Fibroblast of lung (primary cell): ENCODE results near the gene GRM8. TPM values are rescaled to one million over a fixed set of nuclear protein-coding genes. Genes with fewer than 3 reads are reported as not detected.

ENCODE experiments used
- DNase-seq, 2 donors: peaks; one replicate each; pipeline versions ENCODE4 v3.0.0 to v3.0.0-alpha.2; 2010; ENCODE audit warnings: low read depth in 2 of 2
- H2AFZ ChIP-seq: 2 replicates; pipeline ENCODE4 v1.5.1; 2012; ENCODE audit warnings: low read length, control low read depth, inconsistent platforms
- H3K27ac ChIP-seq: 2 replicates; pipeline ENCODE4 v1.5.1; 2011; ENCODE audit warnings: low read length, control low read depth; ENCODE audit not compliant: insufficient read depth
- H3K27me3 ChIP-seq: 2 replicates; pipeline ENCODE4 v1.5.1; 2011; ENCODE audit warnings: mild to moderate bottlenecking, low read length; ENCODE audit not compliant: control insufficient read depth, insufficient read depth
- H3K36me3 ChIP-seq: 2 replicates; pipeline ENCODE4 v1.5.1; 2011; ENCODE audit warnings: low read length; ENCODE audit not compliant: control insufficient read depth, insufficient read depth
- H3K4me1 ChIP-seq: 2 replicates; pipeline ENCODE4 v1.5.1; 2011; ENCODE audit warnings: low read length; ENCODE audit not compliant: control insufficient read depth, insufficient read depth; ENCODE audit errors: extremely low read depth
- H3K4me2 ChIP-seq: 2 replicates; pipeline ENCODE4 v1.5.1; 2011; ENCODE audit warnings: low read length, control low read depth; ENCODE audit not compliant: insufficient read depth; ENCODE audit errors: extremely low read depth
- H3K4me3 ChIP-seq, 4 experiments: fragments of 200-600 bp in 1 of 4; sonication (generic) in 1 of 4; replicated peaks in 1 of 4; 2 replicates each; pipeline ENCODE4 v1.5.1; 2011 to 2016; ENCODE audit warnings: low read length in 4 of 4, low read depth in 3 of 4, mild to moderate bottlenecking in 3 of 4, control low read depth in 2 of 4, inconsistent platforms in 1 of 4, mixed read lengths in 1 of 4; ENCODE audit not compliant: insufficient read depth in 1 of 4; ENCODE audit errors: control extremely low read depth in 1 of 4
- H3K79me2 ChIP-seq: 2 replicates; pipeline ENCODE4 v1.5.1; 2012; ENCODE audit warnings: mild to moderate bottlenecking, low read length, inconsistent platforms; ENCODE audit not compliant: control insufficient read depth, insufficient read depth
- H3K9ac ChIP-seq: 2 replicates; pipeline ENCODE4 v1.5.1; 2011; ENCODE audit warnings: mild to moderate bottlenecking, low read length, control low read depth; ENCODE audit not compliant: insufficient read depth
- H3K9me3 ChIP-seq: 2 replicates; pipeline ENCODE4 v1.5.1; 2012; ENCODE audit warnings: low read depth, low read length; ENCODE audit not compliant: control insufficient read depth, insufficient read depth
- H4K20me1 ChIP-seq: 2 replicates; pipeline ENCODE4 v1.5.1; 2011; ENCODE audit warnings: low read length; ENCODE audit not compliant: control insufficient read depth, insufficient read depth; ENCODE audit errors: extremely low read depth
- EZH2 ChIP-seq: IDR thresholded peaks from 2 replicates; pipeline ENCODE4 v1.5.1; 2012; ENCODE audit warnings: low read length, control low read depth, mild to moderate bottlenecking; ENCODE audit errors: missing control alignments
- polyA plus RNA-seq, 2 donors: library from polyadenylated mRNA; depleted of rRNA in 1 of 2; stranded (reverse) in 1 of 2; unstranded in 1 of 2; fragments of >200 nt; gene quantifications; 2 replicates each; pipeline ENCODE4 v1.2.1, GENCODE V29; 2011 to 2012; ENCODE audit warnings: missing spikeins in 1 of 2
- total RNA-seq: library from RNA; depleted of rRNA; stranded (reverse); fragments of >200 nt; gene quantifications from 2 replicates; pipeline ENCODE4 v1.2.1, GENCODE V29; 2014
- TF ChIP-seq, protein P1 (sequence below), 2 donors: IDR thresholded peaks in 1 of 2; conservative IDR thresholded peaks in 1 of 2; 1 replicate in 1 of 2; 2 replicates in 1 of 2; pipeline ENCODE4 v1.5.1; 2011 to 2012; ENCODE audit warnings: low read length in 2 of 2, control low read depth in 1 of 2, inconsistent platforms in 1 of 2, low read depth in 1 of 2, mild to moderate bottlenecking in 1 of 2

Gene GRM8
- total and polyA plus RNA-seq, 2 donors (not counting 1 experiment from before 2014, with no cell fraction given) = not detected

DNA sequence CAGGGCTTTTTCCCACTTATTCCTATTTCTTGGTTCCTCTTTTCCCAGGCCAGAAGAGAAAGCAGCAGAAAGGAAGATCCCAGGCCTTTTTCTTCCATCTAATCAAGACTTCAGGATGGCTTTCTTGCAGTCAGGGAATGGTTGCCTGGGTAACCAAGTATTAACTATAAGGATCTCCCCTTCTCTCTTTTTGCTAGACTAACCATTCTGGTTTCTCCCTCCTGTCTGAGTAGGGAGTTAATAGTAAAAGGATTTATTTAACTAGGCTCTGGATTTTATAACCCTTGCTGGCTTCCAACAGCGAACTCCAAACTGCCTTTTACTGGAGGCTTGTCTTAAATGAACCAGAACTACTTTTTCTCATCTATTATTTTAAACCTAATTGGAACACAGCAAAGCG lies 90.4 kb downstream of the GRM8 start:
- Histone ChIP-seq H3K27me3 (no peaks in the 10 kb centered on the region), H3K9me3 (no peaks in the 10 kb centered on the region), H3K27ac (no peak overlapping the region), H3K36me3 (no peaks in the 10 kb centered on the region), H3K9ac (no peak overlapping the region), H4K20me1 (no peaks in the 10 kb centered on the region), H3K79me2 (no peaks in the 10 kb centered on the region), H3K4me2 (no peak overlapping the region), H2AFZ (no peak overlapping the region), H3K4me3 (no peak overlapping the region), H3K4me1 (no peaks in the 10 kb centered on the region)
- no peak for DNase-seq
- TF ChIP-seq EZH2 = no peak
- TF ChIP-seq, protein P1, sequence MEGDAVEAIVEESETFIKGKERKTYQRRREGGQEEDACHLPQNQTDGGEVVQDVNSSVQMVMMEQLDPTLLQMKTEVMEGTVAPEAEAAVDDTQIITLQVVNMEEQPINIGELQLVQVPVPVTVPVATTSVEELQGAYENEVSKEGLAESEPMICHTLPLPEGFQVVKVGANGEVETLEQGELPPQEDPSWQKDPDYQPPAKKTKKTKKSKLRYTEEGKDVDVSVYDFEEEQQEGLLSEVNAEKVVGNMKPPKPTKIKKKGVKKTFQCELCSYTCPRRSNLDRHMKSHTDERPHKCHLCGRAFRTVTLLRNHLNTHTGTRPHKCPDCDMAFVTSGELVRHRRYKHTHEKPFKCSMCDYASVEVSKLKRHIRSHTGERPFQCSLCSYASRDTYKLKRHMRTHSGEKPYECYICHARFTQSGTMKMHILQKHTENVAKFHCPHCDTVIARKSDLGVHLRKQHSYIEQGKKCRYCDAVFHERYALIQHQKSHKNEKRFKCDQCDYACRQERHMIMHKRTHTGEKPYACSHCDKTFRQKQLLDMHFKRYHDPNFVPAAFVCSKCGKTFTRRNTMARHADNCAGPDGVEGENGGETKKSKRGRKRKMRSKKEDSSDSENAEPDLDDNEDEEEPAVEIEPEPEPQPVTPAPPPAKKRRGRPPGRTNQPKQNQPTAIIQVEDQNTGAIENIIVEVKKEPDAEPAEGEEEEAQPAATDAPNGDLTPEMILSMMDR (conservative IDR thresholded peaks at IDR 0.05 in 1 of 2, IDR thresholded peaks at IDR 0.05 in 1 of 2; ENCODE audit: low read depth in 1 of 2, low read length in 2 of 2) = no peak

DNA sequence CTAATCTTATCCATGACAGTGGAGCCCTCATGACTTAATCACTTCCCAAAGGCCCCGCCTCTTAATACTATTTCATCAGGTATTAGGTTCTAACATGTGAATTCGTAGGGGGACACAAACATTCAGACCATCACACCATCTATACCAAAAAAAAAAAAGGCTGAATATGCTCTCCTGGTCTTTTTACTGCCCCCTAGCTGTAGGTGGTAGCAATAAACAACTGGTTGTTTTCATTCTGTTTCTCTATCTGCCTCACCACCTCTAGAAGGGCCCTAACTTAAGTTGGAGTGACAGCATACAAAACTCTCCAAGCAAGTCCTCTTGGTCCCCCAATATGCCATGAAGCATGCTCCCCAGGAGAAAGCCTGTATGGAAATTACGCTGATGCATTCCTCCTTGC lies 94.1 kb downstream of the GRM8 start:
- TF ChIP-seq EZH2 = no peak
- TF ChIP-seq, protein P1 (conservative IDR thresholded peaks at IDR 0.05 in 1 of 2, IDR thresholded peaks at IDR 0.05 in 1 of 2; ENCODE audit: low read depth in 1 of 2, low read length in 2 of 2) = no peak
- H3K4me1 ChIP-seq = no peaks in the 10 kb centered on the region
- H3K79me2 ChIP-seq = no peaks in the 10 kb centered on the region
- no peak overlapping the region for H3K4me3 ChIP-seq
- H3K27ac ChIP-seq = no peak overlapping the region
- no peak overlapping the region for H3K9ac ChIP-seq
- H2AFZ ChIP-seq = no peak overlapping the region
- no peak overlapping the region for H3K4me2 ChIP-seq
- no peak for DNase-seq
- H3K9me3 ChIP-seq = no peaks in the 10 kb centered on the region
- H3K27me3 ChIP-seq = no peaks in the 10 kb centered on the region
- no peaks in the 10 kb centered on the region for H4K20me1 ChIP-seq
- no peaks in the 10 kb centered on the region for H3K36me3 ChIP-seq

DNA sequence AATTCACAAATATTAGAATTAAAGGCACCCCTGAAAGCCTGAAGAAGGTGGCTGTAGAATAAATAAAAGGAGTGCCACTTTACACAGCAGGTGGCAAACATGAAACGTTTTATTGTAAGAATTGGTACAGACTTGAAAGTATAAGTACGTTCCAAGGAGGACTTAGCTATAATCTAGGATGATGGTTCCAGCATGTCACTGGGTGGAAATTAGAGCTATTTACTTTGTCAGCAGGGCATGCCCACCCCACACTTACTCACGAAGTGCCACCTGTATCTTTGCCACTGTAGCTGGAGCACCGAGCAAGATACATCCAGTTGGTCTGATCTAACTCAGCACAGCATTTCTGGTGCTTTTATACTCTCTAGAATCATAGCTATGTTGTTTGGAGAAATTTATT lies 97.8 kb downstream of the GRM8 start:
- no peaks in the 10 kb centered on the region for H3K36me3 ChIP-seq
- no peak overlapping the region for H3K9ac ChIP-seq
- no peaks in the 10 kb centered on the region for H3K9me3 ChIP-seq
- no peaks in the 10 kb centered on the region for H3K79me2 ChIP-seq
- no peak for DNase-seq
- no peaks in the 10 kb centered on the region for H3K4me1 ChIP-seq
- no peak overlapping the region for H3K4me3 ChIP-seq
- H3K27me3 ChIP-seq = no peaks in the 10 kb centered on the region
- H3K27ac ChIP-seq = no peak overlapping the region
- H2AFZ ChIP-seq = no peak overlapping the region
- TF ChIP-seq, protein P1 (conservative IDR thresholded peaks at IDR 0.05 in 1 of 2, IDR thresholded peaks at IDR 0.05 in 1 of 2; ENCODE audit: low read depth in 1 of 2, low read length in 2 of 2) = no peak
- TF ChIP-seq EZH2 = no peak
- H4K20me1 ChIP-seq = no peaks in the 10 kb centered on the region
- H3K4me2 ChIP-seq = no peak overlapping the region
